ENCODE results near the gene ANAPC2.

- TF ChIP-seq CTCF (IDR thresholded peaks at IDR 0.05; ENCODE audit: low read depth, low read length, missing input control) = no peak
- no peak for TF ChIP-seq FOXA1 (IDR thresholded peaks at IDR 0.05)
- TF ChIP-seq, protein P1, sequence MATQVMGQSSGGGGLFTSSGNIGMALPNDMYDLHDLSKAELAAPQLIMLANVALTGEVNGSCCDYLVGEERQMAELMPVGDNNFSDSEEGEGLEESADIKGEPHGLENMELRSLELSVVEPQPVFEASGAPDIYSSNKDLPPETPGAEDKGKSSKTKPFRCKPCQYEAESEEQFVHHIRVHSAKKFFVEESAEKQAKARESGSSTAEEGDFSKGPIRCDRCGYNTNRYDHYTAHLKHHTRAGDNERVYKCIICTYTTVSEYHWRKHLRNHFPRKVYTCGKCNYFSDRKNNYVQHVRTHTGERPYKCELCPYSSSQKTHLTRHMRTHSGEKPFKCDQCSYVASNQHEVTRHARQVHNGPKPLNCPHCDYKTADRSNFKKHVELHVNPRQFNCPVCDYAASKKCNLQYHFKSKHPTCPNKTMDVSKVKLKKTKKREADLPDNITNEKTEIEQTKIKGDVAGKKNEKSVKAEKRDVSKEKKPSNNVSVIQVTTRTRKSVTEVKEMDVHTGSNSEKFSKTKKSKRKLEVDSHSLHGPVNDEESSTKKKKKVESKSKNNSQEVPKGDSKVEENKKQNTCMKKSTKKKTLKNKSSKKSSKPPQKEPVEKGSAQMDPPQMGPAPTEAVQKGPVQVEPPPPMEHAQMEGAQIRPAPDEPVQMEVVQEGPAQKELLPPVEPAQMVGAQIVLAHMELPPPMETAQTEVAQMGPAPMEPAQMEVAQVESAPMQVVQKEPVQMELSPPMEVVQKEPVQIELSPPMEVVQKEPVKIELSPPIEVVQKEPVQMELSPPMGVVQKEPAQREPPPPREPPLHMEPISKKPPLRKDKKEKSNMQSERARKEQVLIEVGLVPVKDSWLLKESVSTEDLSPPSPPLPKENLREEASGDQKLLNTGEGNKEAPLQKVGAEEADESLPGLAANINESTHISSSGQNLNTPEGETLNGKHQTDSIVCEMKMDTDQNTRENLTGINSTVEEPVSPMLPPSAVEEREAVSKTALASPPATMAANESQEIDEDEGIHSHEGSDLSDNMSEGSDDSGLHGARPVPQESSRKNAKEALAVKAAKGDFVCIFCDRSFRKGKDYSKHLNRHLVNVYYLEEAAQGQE (IDR thresholded peaks at IDR 0.05) = no peak
- no peak for TF ChIP-seq EGR1 (IDR thresholded peaks at IDR 0.05; ENCODE audit: low read depth in 2 of 2)
- TF ChIP-seq, protein P2, sequence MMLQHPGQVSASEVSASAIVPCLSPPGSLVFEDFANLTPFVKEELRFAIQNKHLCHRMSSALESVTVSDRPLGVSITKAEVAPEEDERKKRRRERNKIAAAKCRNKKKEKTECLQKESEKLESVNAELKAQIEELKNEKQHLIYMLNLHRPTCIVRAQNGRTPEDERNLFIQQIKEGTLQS (IDR thresholded peaks at IDR 0.05) = no peak
- TF ChIP-seq YY1 (IDR thresholded peaks at IDR 0.05) = no peak
- TF ChIP-seq, protein P3, sequence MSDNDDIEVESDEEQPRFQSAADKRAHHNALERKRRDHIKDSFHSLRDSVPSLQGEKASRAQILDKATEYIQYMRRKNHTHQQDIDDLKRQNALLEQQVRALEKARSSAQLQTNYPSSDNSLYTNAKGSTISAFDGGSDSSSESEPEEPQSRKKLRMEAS (IDR thresholded peaks at IDR 0.05) = no peak
- TF ChIP-seq TAF1 (conservative IDR thresholded peaks at IDR 0.05) = no peak
- no peak for TF ChIP-seq GABPA (IDR thresholded peaks at IDR 0.05 in 1 of 2, conservative IDR thresholded peaks at IDR 0.05 in 1 of 2)
- TF ChIP-seq SP1 (IDR thresholded peaks at IDR 0.05) = no peak
Measured at GRCh38 chr9:137152844-137153405, 35.4 kb downstream of the ANAPC2 start.
